Upper lobe of right lung (tissue), 1 donor: ENCODE measurements around the gene TTLL12. TPM values are rescaled to one million over a fixed set of nuclear protein-coding genes. Genes with fewer than 3 reads are reported as not detected.

Experiments
- ATAC-seq: fragments of 200-7000 bp; cut with Tn5 transposase; one replicate; pipeline ENCODE4 v1.9.1; 2020; ENCODE audit warnings: mild to moderate bottlenecking, moderate library complexity
- DNase-seq: peaks from one replicate; pipeline ENCODE4 v3.0.0-alpha.2; 2020
- H3K27ac ChIP-seq: fragments of 200-600 bp; one replicate; pipeline ENCODE4 v1.8.0; 2022
- H3K27me3 ChIP-seq: fragments of 200-600 bp; one replicate; pipeline ENCODE4 v1.8.0; 2022; ENCODE audit warnings: mild to moderate bottlenecking
- H3K36me3 ChIP-seq: fragments of 200-600 bp; one replicate; pipeline ENCODE4 v1.8.0; 2022
- H3K4me1 ChIP-seq: fragments of 200-600 bp; one replicate; pipeline ENCODE4 v1.8.0; 2022
- H3K4me3 ChIP-seq: fragments of 200-600 bp; one replicate; pipeline ENCODE4 v1.8.0; 2022; ENCODE audit warnings: mild to moderate bottlenecking
- H3K9me3 ChIP-seq: fragments of 200-600 bp; one replicate; pipeline ENCODE4 v1.8.0; 2022
- CTCF ChIP-seq: fragments of 200-600 bp; IDR thresholded peaks from one replicate; pipeline ENCODE4 v1.8.0; 2022; ENCODE audit warnings: antibody characterized with exemption
- intact Hi-C: fragments of 100-400 bp; cut with DNase I; formaldehyde crosslinking; loops from one replicate; pipeline ENCODE4 v1.11.0; 2022
- total RNA-seq: library from RNA; stranded (reverse); fragmentation: NEBNext Ultra II Directional; extraction: Animal tissue kit (Norgen Biotek cat#: 25700); gene quantifications from one replicate; pipeline ENCODE4 v1.2.1, GENCODE V29; 2021
- donor health status: DM: no; HTN: yes; CAD: no; lungs with severe emphysema.

The TTLL12 gene
- total RNA-seq, 1 donor from 2014 or later = 20.5 TPM

GRCh38 chr22:43183496-43184277, 3.2 kb downstream of the TTLL12 start:
- Histone ChIP-seq H3K4me3 (no peak overlapping the region), H3K9me3 (no peaks in the 10 kb centered on the region), H3K27ac (no peak overlapping the region), H3K4me1 (peaks cover 16% of the 10 kb centered on the region), H3K36me3 (peaks cover 9% of the 10 kb centered on the region), H3K27me3 (no peaks in the 10 kb centered on the region)
- ATAC-seq (no peak), DNase-seq (peak; percentile 63)
- TF ChIP-seq CTCF = no peak
- intact Hi-C loops = no loop called here

- peak; percentile 63 for DNase-seq
- Histone ChIP-seq H3K9me3 (no peaks in the 10 kb centered on the region), H3K36me3 (peaks cover 9% of the 10 kb centered on the region), H3K4me1 (peaks cover 11% of the 10 kb centered on the region), H3K4me3 (no peak overlapping the region), H3K27me3 (no peaks in the 10 kb centered on the region), H3K27ac (no peak overlapping the region)
- ATAC-seq = no peak
- TF ChIP-seq CTCF = no peak
- intact Hi-C loops = no loop called here
These were observed 4.2 kb downstream of the TTLL12 start for GRCh38 chr22:43182726-43183125.

DNA sequence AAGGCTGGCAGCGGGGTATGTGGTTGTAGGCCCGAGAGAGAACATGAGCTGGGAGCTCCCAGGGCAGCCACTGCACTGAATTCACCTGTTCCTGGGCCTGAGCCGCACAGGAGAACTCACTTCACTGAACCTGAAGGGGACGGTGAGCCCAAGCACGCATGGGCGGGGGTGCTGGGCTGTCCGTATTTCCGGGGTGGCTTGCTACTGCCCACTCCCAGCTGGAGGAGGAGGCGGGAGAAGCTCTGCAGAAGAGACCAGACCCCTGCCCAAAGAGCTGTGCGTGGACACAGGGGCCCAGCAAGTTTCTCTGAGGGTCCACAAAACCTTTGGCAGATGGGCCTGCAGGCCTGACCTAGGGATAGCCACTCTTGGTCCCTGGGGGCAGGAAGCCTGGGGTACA, 4.8 kb downstream of the TTLL12 start:
- DNase-seq (no peak), ATAC-seq (no peak)
- TF ChIP-seq CTCF = no peak
- Histone ChIP-seq H3K27ac (no peak overlapping the region), H3K4me1 (peaks cover 11% of the 10 kb centered on the region), H3K36me3 (peaks cover 9% of the 10 kb centered on the region), H3K27me3 (no peaks in the 10 kb centered on the region), H3K4me3 (no peak overlapping the region), H3K9me3 (no peaks in the 10 kb centered on the region)
- intact Hi-C loops = no loop called here

- intact Hi-C loops = no loop called here
- ATAC-seq (no peak), DNase-seq (no peak)
- Histone ChIP-seq H3K4me1 (peaks cover 11% of the 10 kb centered on the region), H3K4me3 (no peak overlapping the region), H3K36me3 (peaks cover 9% of the 10 kb centered on the region), H3K9me3 (no peaks in the 10 kb centered on the region), H3K27me3 (no peaks in the 10 kb centered on the region), H3K27ac (no peak overlapping the region)
- TF ChIP-seq CTCF = no peak
These were observed 5.4 kb downstream of the TTLL12 start for GRCh38 chr22:43181321-43182076.

GRCh38 chr22:43180670-43181069, 6.3 kb downstream of the TTLL12 start:
- Histone ChIP-seq H3K36me3 (peaks cover 16% of the 10 kb centered on the region), H3K27me3 (no peaks in the 10 kb centered on the region), H3K27ac (no peak overlapping the region), H3K4me1 (peaks cover 4% of the 10 kb centered on the region), H3K9me3 (no peaks in the 10 kb centered on the region), H3K4me3 (no peak overlapping the region)
- ATAC-seq (no peak), DNase-seq (no peak)
- intact Hi-C loops = no loop called here
- TF ChIP-seq CTCF = no peak
